ENCODE data around the gene SCO1. TPM values are rescaled to one million over a fixed set of nuclear protein-coding genes. Genes with fewer than 3 reads are reported as not detected.

The SCO1 gene
- total and polyA plus RNA-seq, 10 of the 15 experiments (the other 5 are each of a cell fraction or from before 2014, with no cell fraction given) = 8.2 to 73.0 (median 37.1) TPM

- TF ChIP-seq FOS (IDR thresholded peaks at IDR 0.05; ENCODE audit: borderline replicate concordance, extremely low read depth, insufficient read length) = no peak
- TF ChIP-seq NFIC (IDR thresholded peaks at IDR 0.05; ENCODE audit: low read depth, low read length) = peak; percentile 28; the same call in 1 of the 2 replicates
- peak; percentile 83 for TF ChIP-seq MAX (IDR thresholded peaks at IDR 0.05; ENCODE audit: low read depth, low read length)
- no peak for TF ChIP-seq ZNF274 (IDR thresholded peaks at IDR 0.05; ENCODE audit: insufficient read depth, insufficient read length)
- TF ChIP-seq YBX1 (IDR thresholded peaks at IDR 0.05) = no peak
- no peak for TF ChIP-seq ZNF217 (IDR thresholded peaks at IDR 0.05)
- TF ChIP-seq KDM1A (IDR thresholded peaks at IDR 0.05; ENCODE audit: borderline replicate concordance) = no peak
- no peak for TF ChIP-seq RAD21 (IDR thresholded peaks at IDR 0.05; ENCODE audit: insufficient read depth, low read depth, low read length)
- no peak for TF ChIP-seq SMAD1 (IDR thresholded peaks at IDR 0.05; ENCODE audit: low read depth, partially characterized antibody)
- peak; percentile 85; the same call in 1 of the 2 replicates for TF ChIP-seq SMAD5 (IDR thresholded peaks at IDR 0.05; ENCODE audit: low read depth)
- TF ChIP-seq NR2C1 (IDR thresholded peaks at IDR 0.05) = peak; percentile 87
- no peak for TF ChIP-seq HDAC6 (IDR thresholded peaks at IDR 0.05; ENCODE audit: unreplicated experiment)
- no peak for TF ChIP-seq ZNF384 (IDR thresholded peaks at IDR 0.05; ENCODE audit: borderline replicate concordance, low read depth, low read length)
- no peak for TF ChIP-seq WRNIP1 (IDR thresholded peaks at IDR 0.05; ENCODE audit: borderline replicate concordance, low read depth, low read length)
- 0 out of 2 replicates have a peak, but pooled peaks have one; percentile 22 for TF ChIP-seq RFX5 (IDR thresholded peaks at IDR 0.05; ENCODE audit: low read depth, low read length)
- peak; percentile 38 for TF ChIP-seq SIX5 (IDR thresholded peaks at IDR 0.05; ENCODE audit: low read depth, low read length, severe bottlenecking)
- TF ChIP-seq RELA (IDR thresholded peaks at IDR 0.05; ENCODE audit: borderline replicate concordance, partially characterized antibody) = peak; percentile 53
- no peak for TF ChIP-seq TBL1XR1 (IDR thresholded peaks at IDR 0.05; ENCODE audit: low read depth, low read length)
- TF ChIP-seq ESRRA (IDR thresholded peaks at IDR 0.05; ENCODE audit: low read length) = no peak
- TF ChIP-seq NR2C2 (IDR thresholded peaks at IDR 0.05; ENCODE audit: borderline replicate concordance, control insufficient read depth, insufficient read length, low read depth) = no peak
- no peak for TF ChIP-seq PAX8 (IDR thresholded peaks at IDR 0.05)
- TF ChIP-seq HDGF (IDR thresholded peaks at IDR 0.05) = no peak
- TF ChIP-seq MLLT1 (IDR thresholded peaks at IDR 0.05) = no peak
- TF ChIP-seq KLF5 (IDR thresholded peaks at IDR 0.05; ENCODE audit: partially characterized antibody) = peak; percentile 43
- peak; percentile 97 for TF ChIP-seq GABPA (IDR thresholded peaks at IDR 0.05; ENCODE audit: low read depth)
- TF ChIP-seq IKZF1 (conservative IDR thresholded peaks at IDR 0.05) = peak; percentile 85
- no peak for TF ChIP-seq CBX3 (IDR thresholded peaks at IDR 0.05; ENCODE audit: borderline replicate concordance, low read depth)
Measured at GRCh38 chr17:10697092-10698081, at the start of gene SCO1, which contains the start of gene ADPRM (continued).

Measured in GM12878 (cell line).